Aorta (tissue), 5 donors: ENCODE data around the gene S100A11. TPM values are rescaled to one million over a fixed set of nuclear protein-coding genes. Genes with fewer than 3 reads are reported as not detected.
"Not testable (repeated sequence)": the region's sequence is repeated elsewhere in the genome, so short reads cannot be mapped to it uniquely, and the experiment has no call there.

ENCODE experiments used
- ATAC-seq: fragments of 200-7000 bp; cut with Tn5 transposase; one replicate; pipeline ENCODE4 v1.9.1; 2022; ENCODE audit warnings: moderate library complexity; ENCODE audit not compliant: low FRiP score
- DNase-seq, 2 donors: peaks; one replicate each; pipeline ENCODE4 v3.0.0-alpha.2; 2020
- H3K27ac ChIP-seq, 2 donors: one replicate each; pipeline ENCODE4 v1.5.1; 2013; ENCODE audit warnings: low read length in 2 of 2, mild to moderate bottlenecking in 2 of 2, moderate library complexity in 2 of 2, control low read depth in 1 of 2, inconsistent platforms in 1 of 2, low read depth in 1 of 2
- H3K27me3 ChIP-seq, 2 donors: one replicate each; pipeline ENCODE4 v1.6.1; 2013; ENCODE audit warnings: control low read depth in 1 of 2, low read length in 1 of 2, mild to moderate bottlenecking in 1 of 2, moderate library complexity in 1 of 2; ENCODE audit not compliant: insufficient read depth in 2 of 2, control insufficient read depth in 1 of 2
- H3K36me3 ChIP-seq, 2 donors: one replicate each; pipeline ENCODE4 v1.6.1; 2013; ENCODE audit warnings: control low read depth in 1 of 2, low read length in 1 of 2, mild to moderate bottlenecking in 1 of 2; ENCODE audit not compliant: insufficient read depth in 2 of 2, control insufficient read depth in 1 of 2
- H3K4me1 ChIP-seq, 2 donors: one replicate each; pipeline ENCODE4 v1.6.1; 2013; ENCODE audit warnings: low read length in 2 of 2, control low read depth in 1 of 2, mild to moderate bottlenecking in 1 of 2, moderate library complexity in 1 of 2; ENCODE audit not compliant: insufficient read depth in 2 of 2, control insufficient read depth in 1 of 2
- H3K4me3 ChIP-seq, 2 donors: one replicate each; pipeline ENCODE4 v1.5.1; 2013; ENCODE audit warnings: low read length in 2 of 2, control low read depth in 1 of 2, mild to moderate bottlenecking in 1 of 2
- H3K9me3 ChIP-seq: one replicate; pipeline ENCODE4 v1.6.1; 2013; ENCODE audit warnings: mild to moderate bottlenecking, low read length; ENCODE audit not compliant: control insufficient read depth
- WGBS, 2 donors: extraction: QIAGEN DNeasy Blood & Tissue Kit; methylation state at CpG; one replicate each; pipeline ENCODE4 v1.1.7; 2013; 5-methylcytosine and 5-hydroxymethylcytosine counted together
- intact Hi-C, 2 donors: fragments of 100-400 bp; cut with DNase I; formaldehyde crosslinking; loops; one replicate each; pipeline versions ENCODE4 v1.14.2 to v1.15.0; 2022
- long read RNA-seq, 2 donors: library from polyadenylated mRNA; unstranded; transcript quantifications; one replicate each; pipeline ENCODE4 v2.0.0, GENCODE V29; 2020 to 2021
- polyA plus RNA-seq, 2 donors: library from polyadenylated mRNA; stranded (reverse); fragments of 200-250 nt; gene quantifications; one replicate each; pipeline ENCODE4 v1.2.3, GENCODE V29; 2013
- total RNA-seq, 2 donors: library from RNA; stranded (reverse); fragmentation: NEBNext Ultra II Directional; extraction: Animal tissue kit (Norgen Biotek cat#: 25700); gene quantifications; one replicate each; pipeline ENCODE4 v1.2.1, GENCODE V29; 2021
- donor health status: healthy with polysubstance abuse.
- donor health status: Bipolar disorder and iron deficiency.
- donor health status: DM: no; HTN: no; CAD: no.
- donor health status: DM: no; HTN: no; CAD: no.
- donor health status: DM: yes; HTN: yes; CAD: no.

The S100A11 gene
- 100 to 1,000 TPM; 416 to 418 TPM for total RNA-seq
- polyA plus RNA-seq: 100 to 1,000 TPM; 751 to 960 TPM
- long read RNA-seq, donor 1, transcript S100A11-201 (3 exons, 594 nt): major isoform, 99 of 104 reads
- long read RNA-seq, donor 1, partial matches to known transcripts: 4 of 104 reads
- long read RNA-seq, donor 1, other reads (novel, unspliced or antisense): 1 of 104 reads
- long read RNA-seq, donor 2, transcript S100A11-201 (3 exons, 594 nt): major isoform, 149 of 152 reads
- long read RNA-seq, donor 2, partial matches to known transcripts: 2 of 152 reads
- long read RNA-seq, donor 2, other reads (novel, unspliced or antisense): 1 of 152 reads

DNA sequence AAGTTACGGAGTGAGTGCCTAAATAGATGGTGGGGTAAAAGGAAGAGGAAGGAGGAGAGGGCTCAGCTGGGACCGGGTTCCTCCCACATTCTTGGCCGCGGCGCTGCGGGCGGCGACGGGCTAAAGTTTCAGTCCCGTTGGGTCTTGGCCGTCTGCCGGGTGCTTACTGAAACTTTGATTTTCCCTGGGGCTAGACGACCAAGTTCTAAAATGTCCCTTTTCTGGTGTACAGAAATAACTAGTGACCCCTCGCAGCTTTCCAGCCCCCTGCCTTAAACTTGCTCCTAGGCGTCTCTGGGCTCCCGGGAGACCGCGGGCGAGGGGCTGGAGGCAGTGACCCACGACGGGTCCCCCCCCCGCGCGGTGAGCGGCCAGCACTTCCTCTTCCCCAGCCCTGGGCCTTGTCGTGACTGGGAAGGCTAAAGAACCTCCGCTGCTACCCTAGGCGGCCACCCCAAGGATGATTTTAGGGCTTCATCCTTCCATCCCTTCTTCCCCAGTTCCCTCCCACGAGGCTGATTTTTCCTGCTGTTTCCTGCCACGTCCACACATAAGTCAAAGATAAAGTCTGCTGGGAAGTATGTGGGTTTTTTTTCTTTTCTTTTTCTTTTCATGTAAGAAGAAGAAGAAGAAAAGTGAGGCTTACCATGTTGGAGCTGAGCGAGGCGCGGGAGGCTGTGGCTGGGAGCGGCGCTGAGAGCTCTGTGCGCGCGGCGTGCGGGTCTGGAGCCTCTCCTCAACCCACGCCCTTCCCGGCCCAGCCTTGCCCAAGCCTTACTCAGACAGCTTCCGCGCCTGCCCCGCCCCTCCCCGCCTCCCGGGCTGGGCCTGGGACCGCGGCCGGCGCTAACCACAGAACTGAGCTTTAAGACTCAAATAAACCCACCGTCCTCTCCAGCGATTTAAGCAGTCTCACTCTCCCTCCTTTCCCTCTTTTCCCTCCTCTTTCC lies at the start of gene S100A11:
TSS of gene S100A11 (minus strand) at position 738 of the 950 bp plus-strand sequence. CDS start at position 649, 89 bp downstream.
- 0 to 1% methylated on average over 53 of the region's 53 CpGs for whole genome bisulfite sequencing, 2 donors
- H3K4me3 ChIP-seq: peak within 1 kb of the TSS; percentile 71 to 84
- intact Hi-C loops: no loop called here
- peak within 1 kb of the TSS; percentile 49 to 72 for H3K27ac ChIP-seq
- DNase-seq (peak; percentile 97 to 98), ATAC-seq (peak; percentile 97)
- peaks cover 0 to 5% of the 10 kb centered on the region in 2 donors for H3K4me1 ChIP-seq
- H3K27me3 ChIP-seq: no peaks in the 10 kb centered on the region
- H3K9me3 ChIP-seq: no peaks in the 10 kb centered on the region
- peaks cover 7% of the 10 kb centered on the region in 2 donors for H3K36me3 ChIP-seq

DNA sequence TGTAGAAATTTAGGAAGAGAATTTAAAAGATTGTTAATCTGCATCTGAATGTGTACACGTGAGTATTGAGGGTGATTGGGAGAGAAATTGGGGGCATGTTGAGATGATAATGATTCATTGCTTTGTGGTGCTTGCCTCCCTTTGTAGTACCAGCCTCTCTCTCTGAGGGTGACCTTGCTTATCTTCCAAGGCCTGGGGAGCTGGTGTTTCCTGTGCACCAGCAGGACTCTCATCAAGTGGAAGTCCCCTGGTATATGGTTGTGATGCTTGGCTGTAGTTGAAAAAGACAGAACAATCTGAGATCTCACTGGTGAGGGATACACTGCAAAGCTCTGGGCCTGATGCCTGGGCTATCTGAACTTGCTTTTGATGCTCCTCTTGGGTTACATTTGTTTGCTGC lies 48.0 kb upstream of the S100A11 start:
- intact Hi-C loops: no loop called here
- 25 to 27% methylated on average over 1 of the region's 1 CpG for WGBS, 2 donors
- Histone ChIP-seq H3K9me3 (no peaks in the 10 kb centered on the region), H3K27me3 (no peaks in the 10 kb centered on the region), H3K36me3 (no peaks in the 10 kb centered on the region), H3K27ac (no peak overlapping the region), H3K4me3 (no peak overlapping the region), H3K4me1 (no peaks in the 10 kb centered on the region)
- DNase-seq (no peak), ATAC-seq (no peak)

GRCh38 chr1:152081026-152081425 lies 44.2 kb upstream of the S100A11 start:
- H3K27ac ChIP-seq, ATAC-seq, intact Hi-C loops, H3K4me3 ChIP-seq, H3K27me3 ChIP-seq, H3K9me3 ChIP-seq, DNase-seq, H3K4me1 ChIP-seq, H3K36me3 ChIP-seq: not testable (repeated sequence)
- 90% methylated on average over 14 to 17 of the region's 17 CpGs for WGBS, 2 donors

DNA sequence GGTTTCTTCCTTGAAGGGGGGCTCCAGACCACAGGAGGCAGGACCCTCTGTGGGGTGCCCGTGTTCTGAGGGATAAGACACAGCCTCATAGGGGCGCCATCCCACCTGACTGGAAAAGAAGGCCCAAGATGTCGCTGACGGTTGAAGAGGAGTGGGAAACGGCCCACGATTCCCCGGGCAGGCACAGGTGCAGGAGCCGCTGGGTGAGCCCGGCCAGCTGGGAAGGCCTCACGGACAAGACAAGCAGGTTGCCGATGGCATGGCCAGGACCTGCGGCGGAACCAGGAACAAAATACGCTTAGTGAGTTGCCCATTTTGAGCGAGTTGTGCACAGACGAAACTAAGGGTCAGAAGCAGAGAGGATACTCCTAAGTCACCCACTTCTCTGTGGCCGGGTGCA lies 43.7 kb upstream of the S100A11 start:
- H3K27ac ChIP-seq, H3K9me3 ChIP-seq, H3K36me3 ChIP-seq, DNase-seq, H3K4me3 ChIP-seq, intact Hi-C loops, H3K4me1 ChIP-seq, H3K27me3 ChIP-seq, ATAC-seq: not testable (repeated sequence)
- WGBS, 2 donors: 85 to 89% methylated on average over 17 of the region's 17 CpGs

DNA sequence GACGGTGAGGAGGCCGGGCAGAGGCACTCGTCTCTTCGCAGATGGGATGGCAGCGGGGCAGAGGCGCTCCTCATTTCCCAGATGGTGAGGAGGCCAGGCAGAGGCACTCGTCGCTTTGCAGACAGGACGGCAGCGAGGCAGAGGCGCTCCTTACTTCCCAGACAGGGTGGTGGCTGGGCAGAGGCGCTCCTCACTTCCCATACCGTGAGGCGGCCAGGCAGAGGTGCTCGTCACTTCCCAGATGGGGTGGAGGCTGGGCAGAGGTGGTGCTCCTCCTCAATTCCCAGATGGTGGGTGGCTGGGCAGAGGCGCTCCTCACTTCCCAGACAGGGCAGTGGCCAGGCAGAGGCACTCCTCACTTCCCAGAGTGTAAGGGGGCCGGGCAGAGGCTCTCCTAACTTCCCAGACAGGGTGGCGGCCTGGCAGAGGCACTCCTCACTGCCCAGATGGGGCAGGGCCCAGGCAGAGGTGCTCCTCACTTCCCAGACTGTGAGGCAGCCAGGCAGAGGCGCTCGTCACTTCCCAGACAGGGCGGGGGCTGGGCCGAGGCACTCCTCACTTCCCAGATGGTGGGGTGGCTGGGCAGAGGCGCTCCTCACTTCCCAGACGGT lies 42.1 kb upstream of the S100A11 start:
- no peak overlapping the region for H3K4me3 ChIP-seq
- DNase-seq (no peak), ATAC-seq (no peak)
- H3K27me3 ChIP-seq: no peaks in the 10 kb centered on the region
- intact Hi-C loops: no loop called here
- H3K9me3 ChIP-seq: no peaks in the 10 kb centered on the region
- no peaks in the 10 kb centered on the region for H3K4me1 ChIP-seq
- WGBS, 2 donors: 88 to 89% methylated on average over 21 to 24 of the region's 24 CpGs
- no peaks in the 10 kb centered on the region for H3K36me3 ChIP-seq
- H3K27ac ChIP-seq: no peak overlapping the region

DNA sequence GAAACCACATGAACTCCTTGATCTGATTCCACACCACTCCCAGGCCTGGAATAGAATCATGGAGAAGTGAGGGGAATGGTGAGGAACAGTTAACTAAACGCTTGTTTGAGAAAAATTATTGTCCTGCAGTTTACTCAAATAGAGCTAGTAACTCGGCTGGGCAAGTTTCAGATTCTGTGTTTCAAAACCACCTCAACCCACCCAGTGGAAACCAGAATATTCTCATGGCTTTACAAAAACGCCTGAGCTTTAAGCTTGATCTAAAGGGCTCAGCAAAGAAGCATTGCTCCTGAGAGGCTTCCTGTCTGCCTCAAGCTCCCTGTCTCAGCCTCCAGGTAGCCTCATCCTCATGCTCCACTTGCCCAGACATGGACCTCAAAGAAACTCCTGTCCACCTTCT lies 35.5 kb upstream of the S100A11 start:
- Histone ChIP-seq H3K36me3 (no peaks in the 10 kb centered on the region), H3K4me3 (no peak overlapping the region), H3K27ac (no peak overlapping the region), H3K27me3 (peaks cover 0 to 2% of the 10 kb centered on the region in 2 donors), H3K9me3 (peaks cover 2% of the 10 kb centered on the region), H3K4me1 (no peaks in the 10 kb centered on the region)
- ATAC-seq (no peak), DNase-seq (no peak)
- intact Hi-C loops: no loop called here
- WGBS, 2 donors: 71 to 75% methylated on average over 3 of the region's 3 CpGs

- ATAC-seq (no peak), DNase-seq (no peak)
- H3K4me3 ChIP-seq: no peak overlapping the region
- no peaks in the 10 kb centered on the region for H3K4me1 ChIP-seq
- WGBS, 2 donors: 70 to 78% methylated on average over 3 of the region's 3 CpGs
- no peak overlapping the region for H3K27ac ChIP-seq
- H3K9me3 ChIP-seq: peaks cover 2% of the 10 kb centered on the region
- H3K27me3 ChIP-seq: peaks cover 0 to 2% of the 10 kb centered on the region in 2 donors
- intact Hi-C loops: no loop called here
- H3K36me3 ChIP-seq: no peaks in the 10 kb centered on the region
Measured at GRCh38 chr1:152071123-152071522, 34.3 kb upstream of the S100A11 start.

DNA sequence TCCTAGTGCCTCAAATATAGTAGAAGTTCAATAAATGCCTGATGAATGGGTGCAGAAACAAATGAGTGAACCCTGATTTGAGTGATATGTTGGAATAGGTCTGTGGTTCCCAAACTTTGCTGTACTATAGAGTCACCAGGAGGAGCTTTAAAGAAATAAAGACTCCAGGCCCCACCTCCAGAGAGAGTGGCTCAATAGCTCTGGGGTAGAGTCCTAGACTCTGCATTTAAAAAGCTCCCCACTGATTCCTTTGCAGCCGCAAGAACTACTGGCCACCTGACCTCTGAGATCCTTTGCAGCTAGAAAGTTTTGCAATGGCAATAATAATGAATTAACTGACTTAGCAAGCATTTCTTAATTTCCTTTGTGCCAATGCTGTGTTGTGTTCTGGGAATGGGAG lies 31.1 kb upstream of the S100A11 start:
- intact Hi-C loops: no loop called here
- Histone ChIP-seq H3K27me3 (peaks cover 0 to 2% of the 10 kb centered on the region in 2 donors), H3K4me1 (no peaks in the 10 kb centered on the region), H3K36me3 (no peaks in the 10 kb centered on the region), H3K9me3 (peaks cover 2% of the 10 kb centered on the region), H3K4me3 (no peak overlapping the region), H3K27ac (no peak overlapping the region)
- WGBS, 2 donors: 48 to 52% methylated on average over 1 of the region's 1 CpG
- ATAC-seq (no peak), DNase-seq (no peak)
